HFF-Myc (cell line): ENCODE data around the gene TBCK.

Experiments
- DNase-seq: peaks from one replicate; pipeline ENCODE4 v3.0.0-alpha.2; 2011; ENCODE audit warnings: low read depth; ENCODE audit errors: extremely low read depth
- H3K4me3 ChIP-seq: replicated peaks from 2 replicates; pipeline ENCODE4 v1.5.1; 2011; ENCODE audit warnings: low read depth, mild to moderate bottlenecking, control low read depth, low read length
- TF ChIP-seq, protein P1 (sequence below): IDR thresholded peaks from 2 replicates; pipeline ENCODE4 v1.5.1; 2012; ENCODE audit warnings: mild to moderate bottlenecking, low read depth, low read length, control low read depth; ENCODE audit errors: missing control alignments

The TBCK gene

DNA sequence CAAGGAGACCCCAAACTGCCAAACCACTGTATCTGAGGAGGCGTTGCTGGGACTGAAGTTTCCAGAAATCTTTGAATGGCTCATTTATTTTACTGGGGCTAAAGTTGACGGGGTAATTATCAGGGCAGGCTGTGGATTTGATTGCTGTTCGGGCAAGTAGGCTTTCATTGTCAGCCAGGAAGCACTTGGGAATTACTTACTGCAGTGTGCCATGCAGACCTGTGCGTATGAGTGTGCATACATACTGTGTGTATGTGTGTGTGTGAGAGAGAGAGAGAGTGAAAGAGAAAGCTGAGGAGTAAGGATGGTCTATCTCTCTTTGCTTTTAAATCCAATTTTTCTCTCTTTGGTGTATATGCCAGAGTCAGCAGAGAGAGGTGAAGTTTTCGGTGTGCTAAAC lies 298.0 kb downstream of the TBCK start:
- TF ChIP-seq, protein P1, sequence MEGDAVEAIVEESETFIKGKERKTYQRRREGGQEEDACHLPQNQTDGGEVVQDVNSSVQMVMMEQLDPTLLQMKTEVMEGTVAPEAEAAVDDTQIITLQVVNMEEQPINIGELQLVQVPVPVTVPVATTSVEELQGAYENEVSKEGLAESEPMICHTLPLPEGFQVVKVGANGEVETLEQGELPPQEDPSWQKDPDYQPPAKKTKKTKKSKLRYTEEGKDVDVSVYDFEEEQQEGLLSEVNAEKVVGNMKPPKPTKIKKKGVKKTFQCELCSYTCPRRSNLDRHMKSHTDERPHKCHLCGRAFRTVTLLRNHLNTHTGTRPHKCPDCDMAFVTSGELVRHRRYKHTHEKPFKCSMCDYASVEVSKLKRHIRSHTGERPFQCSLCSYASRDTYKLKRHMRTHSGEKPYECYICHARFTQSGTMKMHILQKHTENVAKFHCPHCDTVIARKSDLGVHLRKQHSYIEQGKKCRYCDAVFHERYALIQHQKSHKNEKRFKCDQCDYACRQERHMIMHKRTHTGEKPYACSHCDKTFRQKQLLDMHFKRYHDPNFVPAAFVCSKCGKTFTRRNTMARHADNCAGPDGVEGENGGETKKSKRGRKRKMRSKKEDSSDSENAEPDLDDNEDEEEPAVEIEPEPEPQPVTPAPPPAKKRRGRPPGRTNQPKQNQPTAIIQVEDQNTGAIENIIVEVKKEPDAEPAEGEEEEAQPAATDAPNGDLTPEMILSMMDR: no peak
- no peak overlapping the region for H3K4me3 ChIP-seq
- DNase-seq: no peak

DNA sequence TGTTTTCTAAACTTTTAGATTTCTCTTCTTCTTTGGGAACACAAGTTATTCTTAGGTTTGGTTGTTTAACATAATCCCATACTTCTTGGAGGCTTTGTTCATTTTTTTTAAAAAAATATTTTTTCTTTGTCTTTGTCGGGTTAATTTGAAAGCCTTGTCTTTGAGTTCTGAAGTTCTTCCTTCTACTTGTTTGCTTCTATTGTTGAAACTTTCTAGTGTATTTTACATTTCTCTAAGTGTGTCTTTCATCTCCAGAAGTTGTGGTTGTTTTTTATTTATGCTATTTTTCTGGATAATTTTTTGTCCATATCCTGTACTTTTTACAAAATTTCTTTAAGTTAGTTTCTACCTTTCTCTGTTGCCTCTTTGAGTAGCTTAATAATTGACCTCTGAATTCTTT lies 304.6 kb downstream of the TBCK start:
- TF ChIP-seq, protein P1: no peak
- DNase-seq: no peak

DNA sequence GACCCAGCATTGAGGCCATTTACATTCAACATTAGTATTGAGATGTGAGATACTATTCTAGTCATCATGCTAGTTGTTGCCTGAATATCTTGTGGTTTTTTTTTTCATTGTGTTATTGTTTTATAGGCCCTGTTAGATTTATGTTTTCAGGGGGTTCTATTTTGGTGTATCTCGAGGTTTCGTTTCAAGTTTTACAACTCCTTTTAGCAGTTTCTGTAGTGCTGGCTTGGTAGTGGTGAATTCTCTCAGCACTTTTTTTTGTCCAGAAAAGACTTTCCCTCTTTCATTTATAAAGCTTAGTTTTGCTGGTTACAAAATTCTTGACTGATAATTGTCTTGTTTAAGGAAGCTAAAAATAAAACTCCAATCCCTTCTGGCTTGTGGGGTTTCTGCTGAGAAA lies 305.2 kb downstream of the TBCK start:
- TF ChIP-seq, protein P1: no peak
- no peak for DNase-seq
- H3K4me3 ChIP-seq: no peak overlapping the region

More for the DNA sequence above, 304.6 kb downstream of the TBCK start:
- H3K4me3 ChIP-seq: no peak overlapping the region

DNA sequence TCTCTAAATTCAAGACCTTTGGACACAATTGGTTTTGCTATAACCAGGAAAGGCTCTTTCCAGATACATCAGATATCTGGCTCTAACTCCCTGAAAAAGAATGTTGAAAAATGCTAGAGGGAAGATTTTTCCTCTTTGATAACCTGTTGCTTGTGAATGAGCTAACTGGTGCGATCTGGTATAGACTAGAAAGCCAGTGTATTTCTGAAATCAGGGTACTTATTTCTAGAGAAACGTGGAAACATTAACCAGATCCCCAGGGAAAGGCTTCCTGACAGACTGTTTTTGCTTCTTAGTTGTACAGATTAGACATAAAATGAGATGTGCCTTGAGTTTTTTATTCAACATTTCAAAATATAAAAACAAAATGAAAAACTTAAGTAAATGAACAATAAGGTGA lies 313.0 kb downstream of the TBCK start:
- no peak for DNase-seq
- TF ChIP-seq, protein P1: no peak

GRCh38 chr4:105998171-105999063 lies 317.6 kb downstream of the TBCK start:
- DNase-seq: no peak
- TF ChIP-seq, protein P1: no peak
- no peak overlapping the region for H3K4me3 ChIP-seq

More for the DNA sequence above, 313.0 kb downstream of the TBCK start:
- no peak overlapping the region for H3K4me3 ChIP-seq

- H3K4me3 ChIP-seq: no peak overlapping the region
- DNase-seq: no peak
- TF ChIP-seq, protein P1: no peak
Measured at GRCh38 chr4:105996845-105997244, 319.2 kb downstream of the TBCK start.
